Stomach (tissue), 4 donors: ENCODE data around the gene POP5.

ENCODE experiments used
- EP300 ChIP-seq: sonication (generic); formaldehyde crosslinking; IDR thresholded peaks from one replicate; pipeline ENCODE4 v1.6.1; 2017; ENCODE audit warnings: antibody characterized with exemption
- POLR2A ChIP-seq, 4 donors: fragments of 450-650 bp; IDR thresholded peaks; one replicate each; pipeline ENCODE4 v1.6.1; 2016; ENCODE audit warnings: antibody characterized with exemption in 4 of 4, control low read depth in 2 of 4, mild to moderate bottlenecking in 1 of 4, moderate library complexity in 1 of 4
- POLR2AphosphoS5 ChIP-seq, 3 donors: sonication (generic); formaldehyde crosslinking; IDR thresholded peaks; one replicate each; pipeline ENCODE4 v1.6.1; 2016; ENCODE audit warnings: antibody characterized with exemption in 3 of 3
- TF ChIP-seq, protein P1 (sequence below), 7 experiments: fragments of 450-650 bp in 4 of 7; fragments of 200-600 bp in 3 of 7; sonication (generic) in 3 of 7; IDR thresholded peaks; one replicate each; pipeline ENCODE4 v1.5.1; 2016 to 2019; ENCODE audit warnings: antibody characterized with exemption in 7 of 7, control low read depth in 2 of 7, mild to moderate bottlenecking in 1 of 7

DNA sequence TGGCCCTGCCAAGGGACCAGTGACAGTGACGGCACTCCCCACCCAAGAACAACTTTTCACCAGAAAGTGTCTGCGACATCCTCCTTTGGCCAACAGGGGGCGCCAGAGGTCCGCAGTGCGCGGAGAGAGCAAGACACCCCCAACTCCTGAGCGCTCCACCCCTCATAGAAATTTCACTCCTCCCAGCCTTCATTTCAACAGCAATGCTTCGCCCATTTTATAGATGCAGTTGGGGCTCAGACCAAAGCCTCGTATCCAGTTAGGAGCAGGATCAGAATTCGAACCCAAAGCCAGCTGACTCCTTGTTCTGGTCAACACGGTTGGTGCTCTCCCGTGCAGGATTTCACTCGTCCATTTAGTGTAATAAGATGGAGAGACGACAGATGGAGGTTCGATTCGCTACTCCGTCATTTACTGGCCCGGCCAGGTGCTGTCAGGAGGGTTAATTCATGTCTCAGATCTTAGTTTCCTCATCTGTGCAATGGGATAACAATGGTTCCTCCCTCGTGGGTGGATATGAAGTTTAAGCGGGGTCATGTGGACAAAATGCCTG is 2.4 kb upstream of the POP5 start:
- TF ChIP-seq, protein P1, sequence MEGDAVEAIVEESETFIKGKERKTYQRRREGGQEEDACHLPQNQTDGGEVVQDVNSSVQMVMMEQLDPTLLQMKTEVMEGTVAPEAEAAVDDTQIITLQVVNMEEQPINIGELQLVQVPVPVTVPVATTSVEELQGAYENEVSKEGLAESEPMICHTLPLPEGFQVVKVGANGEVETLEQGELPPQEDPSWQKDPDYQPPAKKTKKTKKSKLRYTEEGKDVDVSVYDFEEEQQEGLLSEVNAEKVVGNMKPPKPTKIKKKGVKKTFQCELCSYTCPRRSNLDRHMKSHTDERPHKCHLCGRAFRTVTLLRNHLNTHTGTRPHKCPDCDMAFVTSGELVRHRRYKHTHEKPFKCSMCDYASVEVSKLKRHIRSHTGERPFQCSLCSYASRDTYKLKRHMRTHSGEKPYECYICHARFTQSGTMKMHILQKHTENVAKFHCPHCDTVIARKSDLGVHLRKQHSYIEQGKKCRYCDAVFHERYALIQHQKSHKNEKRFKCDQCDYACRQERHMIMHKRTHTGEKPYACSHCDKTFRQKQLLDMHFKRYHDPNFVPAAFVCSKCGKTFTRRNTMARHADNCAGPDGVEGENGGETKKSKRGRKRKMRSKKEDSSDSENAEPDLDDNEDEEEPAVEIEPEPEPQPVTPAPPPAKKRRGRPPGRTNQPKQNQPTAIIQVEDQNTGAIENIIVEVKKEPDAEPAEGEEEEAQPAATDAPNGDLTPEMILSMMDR (IDR thresholded peaks at IDR 0.05): peak in 5 of 7 experiments; percentile 71 to 89 (median 83)
- TF ChIP-seq EP300: no peak
- TF ChIP-seq POLR2AphosphoS5 (IDR thresholded peaks at IDR 0.05): no peak
- no peak for TF ChIP-seq POLR2A (IDR thresholded peaks at IDR 0.05)
